Esophagus squamous epithelium (tissue), 5 donors: Measurements from ENCODE around the gene GCK. TPM values are rescaled to one million over a fixed set of nuclear protein-coding genes. Genes with fewer than 3 reads are reported as not detected.
A peak's percentile ranks its signal among the peaks of the same experiment; 100 is the strongest.

Experiments used
- DNase-seq: peaks from one replicate; lab custom pipeline; 2025; lab: John Stamatoyannopoulos, UW
- H3K27ac ChIP-seq, 4 donors: fragments of 200-600 bp; sonication (generic); one replicate each; pipeline ENCODE4 v1.5.1; 2016 to 2019; ENCODE audit warnings: mild to moderate bottlenecking in 1 of 4
- H3K27me3 ChIP-seq, 4 donors: fragments of 200-600 bp; sonication (generic); 1 replicate in 3 of 4; 2 replicates in 1 of 4; pipeline versions ENCODE4 v1.5.1 to v1.6.0; 2017 to 2021; ENCODE audit warnings: antibody characterized with exemption in 1 of 4
- H3K36me3 ChIP-seq, 3 donors: fragments of 200-600 bp; sonication (generic); one replicate each; pipeline ENCODE4 v1.5.1; 2016 to 2019
- H3K4me1 ChIP-seq, 3 donors: fragments of 200-600 bp; sonication (generic); one replicate each; pipeline ENCODE4 v1.5.1; 2017 to 2019
- H3K4me3 ChIP-seq, 4 donors: fragments of 200-600 bp; sonication (generic); 1 replicate in 3 of 4; 2 replicates in 1 of 4; pipeline ENCODE4 v1.5.1; 2016 to 2019; ENCODE audit warnings: mild to moderate bottlenecking in 2 of 4, moderate library complexity in 1 of 4
- H3K9me3 ChIP-seq, 3 donors: fragments of 200-600 bp; sonication (generic); one replicate each; pipeline ENCODE4 v1.5.1; 2016 to 2019
- CTCF ChIP-seq, 6 experiments: fragments of 450-650 bp in 4 of 6; fragments of 200-600 bp in 2 of 6; sonication (generic) in 2 of 6; IDR thresholded peaks; one replicate each; pipeline ENCODE4 v1.5.1; 2016 to 2019; ENCODE audit warnings: antibody characterized with exemption in 6 of 6, mild to moderate bottlenecking in 4 of 6, moderate library complexity in 4 of 6
- POLR2A ChIP-seq, 4 donors: fragments of 450-650 bp; IDR thresholded peaks; one replicate each; pipeline ENCODE4 v1.6.1; 2017; ENCODE audit warnings: antibody characterized with exemption in 4 of 4, mild to moderate bottlenecking in 4 of 4, moderate library complexity in 3 of 4
- WGBS, 2 donors: methylation state at CpG; one replicate each; pipeline ENCODE4 v1.1.5; 2018; 5-methylcytosine and 5-hydroxymethylcytosine counted together
- intact Hi-C: fragments of 100-400 bp; cut with DNase I; formaldehyde crosslinking; loops from one replicate; pipeline ENCODE4 v1.15.0; 2022
- total RNA-seq, 4 donors: library from RNA; depleted of rRNA; stranded (reverse); fragments of >200 nt; gene quantifications; one replicate each; pipeline ENCODE4 v1.1.0, GENCODE V29; 2016
- donor health status: DM: yes; HTN: yes; CAD: no.

GCK gene
- total RNA-seq, 4 donors from 2014 or later: 0.38 TPM; not detected in 3

- no peak for DNase-seq
- WGBS, 2 donors: 64 to 71% methylated on average over 10 to 12 of the region's 33 CpGs
- intact Hi-C loops: no loop called here
These were observed 41.9 kb downstream of the GCK start for GRCh38 chr7:44147026-44147991.

GRCh38 chr7:44145969-44146911, 43.0 kb downstream of the GCK start:
- H3K4me3 ChIP-seq: peak overlapping the region; percentile 1 to 65 (median 45)
- WGBS, 2 donors: 16 to 20% methylated on average over 6 to 7 of the region's 65 CpGs
- DNase-seq: no peak
- TF ChIP-seq CTCF (IDR thresholded peaks at IDR 0.05) (no peak), POLR2A (IDR thresholded peaks at IDR 0.05) (no peak)
- H3K27ac ChIP-seq: peak overlapping the region in 2 of 4 donors; percentile 48 to 63
- intact Hi-C loops: no loop called here
- H3K9me3 ChIP-seq: no peaks in the 10 kb centered on the region
- H3K36me3 ChIP-seq: no peaks in the 10 kb centered on the region
- peaks cover 0 to 25% (median 0%) of the 10 kb centered on the region in 4 donors for H3K27me3 ChIP-seq
- peaks cover 13 to 33% (median 14%) of the 10 kb centered on the region in 3 donors for H3K4me1 ChIP-seq

More at GRCh38 chr7:44147026-44147991, 41.9 kb downstream of the GCK start:
- Histone ChIP-seq H3K27ac (no peak overlapping the region), H3K27me3 (peaks cover 0 to 25% (median 0%) of the 10 kb centered on the region in 4 donors), H3K4me3 (no peak overlapping the region), H3K9me3 (no peaks in the 10 kb centered on the region), H3K4me1 (peaks cover 13 to 33% (median 14%) of the 10 kb centered on the region in 3 donors), H3K36me3 (no peaks in the 10 kb centered on the region)
- TF ChIP-seq POLR2A (IDR thresholded peaks at IDR 0.05): no peak
- TF ChIP-seq CTCF (IDR thresholded peaks at IDR 0.05): no peak

GRCh38 chr7:44145479-44145968, 43.7 kb downstream of the GCK start:
- TF ChIP-seq POLR2A (IDR thresholded peaks at IDR 0.05) (no peak), CTCF (IDR thresholded peaks at IDR 0.05) (no peak)
- peak overlapping the region; percentile 1 to 65 (median 45) for H3K4me3 ChIP-seq
- H3K27me3 ChIP-seq: peaks cover 0 to 25% (median 0%) of the 10 kb centered on the region in 4 donors
- peaks cover 13 to 27% (median 14%) of the 10 kb centered on the region in 3 donors for H3K4me1 ChIP-seq
- intact Hi-C loops: no loop called here
- H3K36me3 ChIP-seq: no peaks in the 10 kb centered on the region
- peak overlapping the region in 2 of 4 donors; percentile 21 to 48 for H3K27ac ChIP-seq
- H3K9me3 ChIP-seq: no peaks in the 10 kb centered on the region
- 24 to 29% methylated on average over 5 to 28 of the region's 53 CpGs for WGBS, 2 donors
- DNase-seq: no peak

- H3K27ac ChIP-seq: no peak overlapping the region
- DNase-seq: no peak
- WGBS, 2 donors: 65% methylated on average over 5 of the region's 31 CpGs; no CpG with 5 or more reads in 1 of the 2 donors
- intact Hi-C loops: no loop called here
- H3K9me3 ChIP-seq: no peaks in the 10 kb centered on the region
- H3K27me3 ChIP-seq: peaks cover 0 to 25% (median 0%) of the 10 kb centered on the region in 4 donors
- H3K4me1 ChIP-seq: peaks cover 13 to 22% (median 14%) of the 10 kb centered on the region in 3 donors
- H3K4me3 ChIP-seq: peak overlapping the region in 3 of 4 donors; percentile 39 to 65 (median 51)
- H3K36me3 ChIP-seq: no peaks in the 10 kb centered on the region
- TF ChIP-seq POLR2A (IDR thresholded peaks at IDR 0.05) (no peak), CTCF (IDR thresholded peaks at IDR 0.05) (no peak)
These were observed 44.2 kb downstream of the GCK start for GRCh38 chr7:44144968-44145478.
